ENCODE results near the gene IGSF9B. TPM values are rescaled to one million over a fixed set of nuclear protein-coding genes. Genes with fewer than 3 reads are reported as not detected.

IGSF9B gene
- total RNA-seq, 1 donor from 2014 or later: 134 TPM

GRCh38 chr11:133872160-133872559 is 84.6 kb downstream of the IGSF9B start:
- intact Hi-C loops (cut with micrococcal nuclease): no loop called here

GRCh38 chr11:133867456-133867855 is 89.3 kb downstream of the IGSF9B start:
- intact Hi-C loops (cut with micrococcal nuclease): no loop called here

GRCh38 chr11:133865466-133865865 is 91.3 kb downstream of the IGSF9B start:
- intact Hi-C loops (cut with micrococcal nuclease): no loop called here

- intact Hi-C loops (cut with micrococcal nuclease): no loop called here
Observed at GRCh38 chr11:133864756-133865155, 92.0 kb downstream of the IGSF9B start.

GRCh38 chr11:133860151-133860550 is 96.6 kb downstream of the IGSF9B start:
- intact Hi-C loops (cut with micrococcal nuclease): no loop called here

Other genes with a start within 250 kb of the IGSF9B start
- gene SPATA19, start 111.5 kb downstream of the IGSF9B start, total RNA-seq: not detected in 2 replicates
- 0.91 and 1.7 TPM in 2 replicates for gene JAM3, start 112.1 kb upstream of the IGSF9B start, total RNA-seq

Measured in T-helper 2 cell treated with Interferon-gamma antibody and Interleukin-4, amounts not matched to agents 100 ng/mL and 5 ng/mL, for 36 hours (primary cell).